ENCODE results near the gene TTC39B. TPM values are rescaled to one million over a fixed set of nuclear protein-coding genes. Genes with fewer than 3 reads are reported as not detected.

The TTC39B gene
- total and polyA plus RNA-seq, 3 experiments from 2014 or later: 6.9 to 12.1 (median 11.3) TPM

DNA sequence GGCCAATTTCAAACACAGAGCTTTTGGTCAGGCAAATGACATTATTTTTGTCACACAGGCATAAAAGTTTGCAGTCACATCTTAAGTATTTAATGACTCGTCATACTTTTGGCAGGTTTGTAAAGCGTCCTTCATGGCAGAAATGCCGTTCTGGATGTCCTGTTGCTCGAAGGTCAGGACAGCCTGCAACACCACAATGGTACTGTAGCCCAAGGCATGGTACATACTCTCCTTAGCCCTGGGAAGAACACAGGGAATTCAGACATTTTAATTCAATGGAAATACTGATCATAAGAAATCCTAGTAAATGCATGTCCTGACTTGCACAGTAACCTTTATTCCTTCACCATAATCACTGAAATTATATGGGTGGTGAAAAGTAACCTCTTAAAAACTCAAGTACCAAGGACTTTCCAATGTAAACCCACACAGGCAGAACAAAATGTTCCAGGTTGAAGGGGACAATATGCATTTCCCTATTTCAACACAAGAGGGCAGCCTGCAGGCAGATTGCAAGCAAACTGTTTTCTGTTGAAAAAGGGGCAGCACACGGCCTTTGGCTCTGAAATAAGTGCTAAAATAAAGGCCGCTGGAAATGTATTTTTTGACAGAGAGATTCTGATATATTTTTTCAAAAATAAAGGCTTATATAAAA lies 95.7 kb downstream of the TTC39B start:
- H3K9me3 ChIP-seq (ENCODE audit: low read length): no peaks in the 10 kb centered on the region
- no peak overlapping the region for H3K27ac ChIP-seq (ENCODE audit: low read depth, low read length)
- no peaks in the 10 kb centered on the region for H3K27me3 ChIP-seq (ENCODE audit: insufficient read depth, low read length, poor library complexity, severe bottlenecking)
- H3K27me3 Mint-ChIP-seq: no peaks in the 10 kb centered on the region
- H3K4me3 ChIP-seq (ENCODE audit: low read length): no peak overlapping the region
- H3K36me3 ChIP-seq (ENCODE audit: insufficient read depth, low read length): peaks cover 5% of the 10 kb centered on the region
- ChIA-PET CTCF (interaction anchor here (0.7 to 2.5 kb wide), 12 partner anchors 11 to 396 kb away, joined by 3 to 14 read pairs (median 3); partner anchors contain the start of gene SNAPC3), POLR2A (interaction anchor here (0.6 kb wide), 1 partner anchor 428 kb away, joined by 4 read pairs; no protein-coding TSS in a partner anchor)
- no peaks in the 10 kb centered on the region for H3K4me1 ChIP-seq (ENCODE audit: insufficient read depth, low read length)
- H3K4me1 Mint-ChIP-seq: peaks cover 7 to 19% (median 16%) of the 10 kb centered on the region in 3 donors
- no peaks in the 10 kb centered on the region for H3K9me3 Mint-ChIP-seq
- H3K27ac Mint-ChIP-seq: no peak overlapping the region
- peak; percentile 32 to 65 (median 43) for DNase-seq
- no peak overlapping the region for H3K4me3 Mint-ChIP-seq
- H3K36me3 Mint-ChIP-seq: peaks cover 18 to 48% (median 25%) of the 10 kb centered on the region in 3 donors

DNA sequence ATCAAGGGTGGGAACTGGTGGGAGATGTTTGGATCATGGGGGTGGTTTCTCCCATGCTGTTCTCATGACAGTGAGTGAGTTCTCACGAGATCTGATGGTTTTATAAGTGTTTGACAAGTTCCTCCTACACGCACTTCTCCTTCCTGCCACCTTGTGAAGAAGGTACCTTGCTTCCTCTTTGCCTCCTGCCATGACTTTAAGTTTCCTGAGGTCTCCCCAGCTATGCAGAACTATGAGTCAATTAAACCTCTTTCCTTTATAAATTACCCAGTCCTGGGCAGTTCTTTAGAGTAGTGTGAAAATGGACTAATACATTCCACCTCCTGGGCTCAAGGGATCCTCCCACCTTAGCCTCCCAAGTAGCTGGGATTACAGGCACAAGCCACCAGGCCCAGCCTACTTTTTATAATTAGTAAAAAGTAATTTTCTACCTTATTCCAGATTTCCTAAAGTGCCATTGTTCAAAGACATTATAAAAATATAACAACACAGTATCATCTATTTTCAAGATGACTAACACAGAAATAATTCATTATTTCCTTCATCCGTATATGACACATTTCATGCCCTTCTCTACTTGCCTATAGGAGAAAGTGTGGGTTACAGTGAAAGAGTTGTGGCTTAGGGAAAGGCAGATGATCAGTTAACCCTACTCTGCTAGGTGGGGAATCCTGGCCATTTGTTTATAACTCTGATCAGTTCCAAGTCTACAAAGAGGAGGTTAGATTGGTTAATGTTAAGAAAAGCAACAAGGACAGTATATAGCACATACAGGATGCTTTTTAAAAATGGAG lies 99.9 kb downstream of the TTC39B start:
- H3K27ac Mint-ChIP-seq: peak overlapping the region in 2 of 8 donors; percentile 63 to 76
- CTCF ChIA-PET: no interaction called here
- H3K36me3 Mint-ChIP-seq: peaks cover 18 to 72% (median 28%) of the 10 kb centered on the region in 3 donors
- H3K4me1 Mint-ChIP-seq: peaks cover 9 to 16% (median 12%) of the 10 kb centered on the region in 3 donors
- no peaks in the 10 kb centered on the region for H3K9me3 Mint-ChIP-seq
- H3K4me3 ChIP-seq (ENCODE audit: low read length): no peak overlapping the region
- H3K4me3 Mint-ChIP-seq: no peak overlapping the region
- H3K9me3 ChIP-seq (ENCODE audit: low read length): no peaks in the 10 kb centered on the region
- no peaks in the 10 kb centered on the region for H3K27me3 Mint-ChIP-seq
- no peaks in the 10 kb centered on the region for H3K27me3 ChIP-seq (ENCODE audit: insufficient read depth, low read length, poor library complexity, severe bottlenecking)
- H3K27ac ChIP-seq (ENCODE audit: low read depth, low read length): no peak overlapping the region
- DNase-seq: no peak
- POLR2A ChIA-PET: no interaction called here
- H3K4me1 ChIP-seq (ENCODE audit: insufficient read depth, low read length): no peaks in the 10 kb centered on the region
- H3K36me3 ChIP-seq (ENCODE audit: insufficient read depth, low read length): peaks cover 12% of the 10 kb centered on the region

DNA sequence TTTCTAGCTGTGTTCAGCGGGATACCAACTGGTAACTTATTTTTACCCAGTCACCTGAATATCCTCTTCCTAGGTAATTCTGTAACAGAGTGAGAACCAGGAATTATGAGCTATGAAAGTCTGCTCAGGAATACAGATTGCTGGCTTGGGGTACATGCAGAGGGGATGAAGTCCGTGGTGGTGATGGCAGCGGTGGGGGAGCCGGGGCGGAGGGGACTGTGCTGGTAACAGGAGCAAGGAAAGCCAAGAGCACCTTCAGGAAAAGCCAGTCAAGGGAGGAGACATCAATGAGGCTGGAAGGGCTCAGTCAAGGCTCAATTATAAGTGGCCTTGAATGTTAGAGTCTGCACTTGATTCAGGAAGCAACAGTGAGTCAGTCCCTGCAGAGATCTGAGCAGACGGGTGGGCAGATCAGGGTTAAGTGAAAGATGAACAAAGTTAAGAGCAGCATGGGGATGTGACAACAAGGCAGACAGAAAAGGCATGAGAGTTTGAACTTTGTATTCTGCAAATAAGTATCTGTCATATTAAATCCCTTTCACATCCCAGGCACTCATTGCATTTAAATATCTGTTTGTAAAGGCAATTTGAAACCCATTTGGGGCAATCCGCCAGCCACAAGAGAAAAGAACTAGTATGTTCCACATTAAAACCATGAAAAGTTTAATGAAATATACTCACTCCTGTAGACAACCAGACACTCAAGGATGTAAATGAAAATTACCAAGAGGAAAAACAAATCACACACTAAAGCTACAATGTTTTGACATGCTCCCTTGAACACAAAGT lies 101.2 kb downstream of the TTC39B start:
- no peaks in the 10 kb centered on the region for H3K4me1 ChIP-seq (ENCODE audit: insufficient read depth, low read length)
- DNase-seq: no peak
- ChIA-PET CTCF (no interaction called here), POLR2A (no interaction called here)
- Mint-ChIP-seq H3K36me3 (peaks cover 24 to 76% (median 28%) of the 10 kb centered on the region in 3 donors), H3K27ac (no peak overlapping the region), H3K9me3 (no peaks in the 10 kb centered on the region), H3K4me3 (no peak overlapping the region), H3K27me3 (no peaks in the 10 kb centered on the region), H3K4me1 (peaks cover 6 to 12% (median 9%) of the 10 kb centered on the region in 3 donors)
- no peaks in the 10 kb centered on the region for H3K27me3 ChIP-seq (ENCODE audit: insufficient read depth, low read length, poor library complexity, severe bottlenecking)
- H3K27ac ChIP-seq (ENCODE audit: low read depth, low read length): no peak overlapping the region
- no peaks in the 10 kb centered on the region for H3K9me3 ChIP-seq (ENCODE audit: low read length)
- H3K36me3 ChIP-seq (ENCODE audit: insufficient read depth, low read length): peaks cover 14% of the 10 kb centered on the region
- H3K4me3 ChIP-seq (ENCODE audit: low read length): no peak overlapping the region

DNA sequence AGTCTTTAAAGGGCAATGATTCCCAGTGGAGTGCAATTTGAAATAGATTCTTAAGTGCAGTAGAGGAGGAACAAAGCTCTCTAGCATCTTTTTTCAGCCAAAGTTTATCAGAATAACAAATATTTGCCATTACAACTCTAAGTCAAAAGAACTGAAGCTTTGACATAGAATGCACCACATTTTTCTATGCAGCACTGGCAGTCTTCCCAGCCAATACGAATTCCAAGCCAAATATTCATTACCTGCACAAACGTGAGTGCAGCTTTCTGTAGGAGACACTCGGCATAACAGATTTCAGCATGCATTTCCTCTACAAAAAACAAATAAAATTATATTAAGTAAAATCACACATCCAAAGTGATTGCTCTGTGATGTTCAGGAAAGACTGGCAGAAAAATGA lies 103.4 kb downstream of the TTC39B start:
- H3K27ac Mint-ChIP-seq: no peak overlapping the region
- ChIA-PET CTCF (no interaction called here), POLR2A (no interaction called here)
- H3K27me3 Mint-ChIP-seq: no peaks in the 10 kb centered on the region
- peaks cover 16 to 65% (median 20%) of the 10 kb centered on the region in 3 donors for H3K36me3 Mint-ChIP-seq
- Histone ChIP-seq H3K36me3 (ENCODE audit: insufficient read depth, low read length) (peaks cover 11% of the 10 kb centered on the region), H3K9me3 (ENCODE audit: low read length) (no peaks in the 10 kb centered on the region), H3K4me1 (ENCODE audit: insufficient read depth, low read length) (no peaks in the 10 kb centered on the region), H3K27me3 (ENCODE audit: insufficient read depth, low read length, poor library complexity, severe bottlenecking) (no peaks in the 10 kb centered on the region), H3K4me3 (ENCODE audit: low read length) (no peak overlapping the region), H3K27ac (ENCODE audit: low read depth, low read length) (no peak overlapping the region)
- peaks cover 6 to 9% (median 7%) of the 10 kb centered on the region in 3 donors for H3K4me1 Mint-ChIP-seq
- DNase-seq: no peak
- H3K4me3 Mint-ChIP-seq: no peak overlapping the region
- no peaks in the 10 kb centered on the region for H3K9me3 Mint-ChIP-seq

DNA sequence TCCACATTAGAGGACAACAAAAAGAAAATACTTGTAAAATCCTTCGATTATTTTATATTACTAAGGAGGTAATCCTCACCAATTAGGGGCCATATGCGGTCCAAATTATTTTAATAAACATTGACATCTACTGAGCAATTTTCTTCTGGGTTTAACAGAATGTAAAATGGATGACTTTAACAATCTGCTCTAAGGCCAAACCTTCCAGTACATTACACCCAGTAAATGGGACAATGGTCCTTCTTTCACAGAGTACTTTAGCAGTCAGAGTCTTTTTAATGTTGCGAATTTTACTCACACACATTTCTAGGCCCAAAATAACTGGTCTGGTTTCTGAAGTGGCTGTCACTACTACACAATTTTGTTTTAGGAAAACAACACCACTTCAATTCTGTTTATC lies 106.9 kb downstream of the TTC39B start:
- Mint-ChIP-seq H3K4me1 (peaks cover 0 to 5% (median 2%) of the 10 kb centered on the region in 3 donors), H3K27ac (no peak overlapping the region), H3K27me3 (no peaks in the 10 kb centered on the region), H3K4me3 (no peak overlapping the region), H3K36me3 (peaks cover 21 to 71% (median 25%) of the 10 kb centered on the region in 3 donors), H3K9me3 (no peaks in the 10 kb centered on the region)
- ChIA-PET POLR2A (no interaction called here), CTCF (no interaction called here)
- H3K27ac ChIP-seq (ENCODE audit: low read depth, low read length): no peak overlapping the region
- no peaks in the 10 kb centered on the region for H3K27me3 ChIP-seq (ENCODE audit: insufficient read depth, low read length, poor library complexity, severe bottlenecking)
- no peaks in the 10 kb centered on the region for H3K4me1 ChIP-seq (ENCODE audit: insufficient read depth, low read length)
- H3K9me3 ChIP-seq (ENCODE audit: low read length): no peaks in the 10 kb centered on the region
- no peak overlapping the region for H3K4me3 ChIP-seq (ENCODE audit: low read length)
- H3K36me3 ChIP-seq (ENCODE audit: insufficient read depth, low read length): peaks cover 11% of the 10 kb centered on the region
- DNase-seq: no peak

DNA sequence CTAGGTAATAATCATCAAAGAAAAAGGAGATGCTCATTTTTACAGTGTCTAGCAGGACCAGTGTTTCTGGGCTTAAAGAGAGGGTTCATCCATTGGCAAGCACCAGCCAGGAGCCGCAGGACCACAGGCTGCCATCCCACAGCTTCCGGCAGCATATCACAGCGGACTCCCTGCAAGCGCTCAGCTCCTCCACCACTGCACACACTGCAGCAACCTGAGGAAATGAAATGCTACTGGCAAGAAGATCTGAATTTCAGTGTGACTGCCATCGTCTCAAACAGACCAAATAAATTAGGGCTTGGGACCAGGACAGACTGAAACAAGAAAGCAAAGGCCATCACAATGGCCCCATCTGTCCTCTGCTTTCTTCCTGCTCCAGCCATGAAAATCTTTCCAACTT lies 114.2 kb downstream of the TTC39B start:
- H3K4me3 Mint-ChIP-seq: no peak overlapping the region
- Histone ChIP-seq H3K4me3 (ENCODE audit: low read length) (no peak overlapping the region), H3K9me3 (ENCODE audit: low read length) (no peaks in the 10 kb centered on the region), H3K4me1 (ENCODE audit: insufficient read depth, low read length) (peaks cover 4% of the 10 kb centered on the region), H3K27me3 (ENCODE audit: insufficient read depth, low read length, poor library complexity, severe bottlenecking) (no peaks in the 10 kb centered on the region), H3K36me3 (ENCODE audit: insufficient read depth, low read length) (peaks cover 19% of the 10 kb centered on the region), H3K27ac (ENCODE audit: low read depth, low read length) (no peak overlapping the region)
- H3K27me3 Mint-ChIP-seq: no peaks in the 10 kb centered on the region
- no peak overlapping the region for H3K27ac Mint-ChIP-seq
- CTCF ChIA-PET: no interaction called here
- H3K4me1 Mint-ChIP-seq: peaks cover 10 to 21% (median 14%) of the 10 kb centered on the region in 3 donors
- DNase-seq: no peak
- POLR2A ChIA-PET: no interaction called here
- H3K9me3 Mint-ChIP-seq: no peaks in the 10 kb centered on the region
- H3K36me3 Mint-ChIP-seq: peaks cover 23 to 91% (median 39%) of the 10 kb centered on the region in 3 donors

DNA sequence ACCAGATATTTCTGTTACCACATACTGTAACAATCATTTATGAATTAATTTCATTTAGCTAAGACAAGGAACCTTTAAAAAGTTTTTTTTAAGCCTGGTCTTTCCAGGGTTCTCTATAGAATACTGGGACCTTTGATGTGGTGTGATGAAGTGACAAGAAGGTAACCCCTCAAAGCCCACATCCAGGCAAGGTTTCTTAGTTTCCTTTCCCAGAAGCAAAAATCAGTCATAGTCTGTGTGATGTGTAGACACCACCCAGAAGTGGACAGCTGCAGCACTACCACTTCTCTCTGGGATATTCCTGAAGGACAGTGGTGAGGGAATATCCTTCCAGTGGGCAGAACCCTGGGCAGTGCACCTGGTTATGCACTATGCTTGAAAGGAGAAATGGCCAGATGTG lies 115.6 kb downstream of the TTC39B start:
- H3K4me1 ChIP-seq (ENCODE audit: insufficient read depth, low read length): peaks cover 4% of the 10 kb centered on the region
- H3K36me3 ChIP-seq (ENCODE audit: insufficient read depth, low read length): peaks cover 34% of the 10 kb centered on the region
- peaks cover 10 to 20% (median 14%) of the 10 kb centered on the region in 3 donors for H3K4me1 Mint-ChIP-seq
- no peak overlapping the region for H3K27ac ChIP-seq (ENCODE audit: low read depth, low read length)
- peak overlapping the region in 3 of 8 donors; percentile 29 to 93 (median 76) for H3K27ac Mint-ChIP-seq
- POLR2A ChIA-PET: no interaction called here
- no peaks in the 10 kb centered on the region for H3K9me3 ChIP-seq (ENCODE audit: low read length)
- H3K4me3 Mint-ChIP-seq: no peak overlapping the region
- H3K27me3 Mint-ChIP-seq: no peaks in the 10 kb centered on the region
- H3K27me3 ChIP-seq (ENCODE audit: insufficient read depth, low read length, poor library complexity, severe bottlenecking): no peaks in the 10 kb centered on the region
- peaks cover 25 to 91% (median 43%) of the 10 kb centered on the region in 3 donors for H3K36me3 Mint-ChIP-seq
- CTCF ChIA-PET: no interaction called here
- H3K4me3 ChIP-seq (ENCODE audit: low read length): no peak overlapping the region
- no peaks in the 10 kb centered on the region for H3K9me3 Mint-ChIP-seq
- DNase-seq: no peak

Measured in CD8-positive, alpha-beta memory T cell (primary cell).